Stimulated activated effector memory CD8-positive, alpha-beta T cell treated with anti-CD3 and anti-CD28 coated beads, Interleukin-12 subunit alpha, Interleukin-12 subunit beta, amount 100 ng/mL, for 72 hours (primary cell): ENCODE measurements around the gene SOCS2.

Source experiments
- ATAC-seq: fragments of 150-1000 bp; cut with Tn5 transposase; 2 replicates; pipeline ENCODE4 v1.10.0; 2021
- DNase-seq, 2 donors: peaks; one replicate each; pipeline ENCODE4 v3.0.0; 2021 to 2022; ENCODE audit warnings: low spot score in 2 of 2
- H3K27ac Mint-ChIP-seq: one replicate; pipeline ENCODE4 v1.8.0; 2022; ENCODE audit warnings: mild to moderate bottlenecking, mixed read lengths
- H3K36me3 Mint-ChIP-seq: one replicate; pipeline ENCODE4 v1.8.0; 2022; ENCODE audit warnings: mild to moderate bottlenecking, mixed read lengths
- H3K4me1 Mint-ChIP-seq: one replicate; pipeline ENCODE4 v1.8.0; 2022; ENCODE audit warnings: mixed read lengths
- H3K4me3 Mint-ChIP-seq: one replicate; pipeline ENCODE4 v1.8.0; 2022; ENCODE audit warnings: mild to moderate bottlenecking, mixed read lengths
- H3K9me3 Mint-ChIP-seq: one replicate; pipeline ENCODE4 v1.8.0; 2022; ENCODE audit warnings: mixed read lengths

SOCS2 gene

GRCh38 chr12:93571925-93572711, at the start of gene SOCS2:
Gene SOCS2, plus strand, starts transcription at chr12:93572675. Its CDS starts 223 bp downstream, at chr12:93572898.
- DNase-seq = peak; percentile 36 to 57
- ATAC-seq = no peak
- H3K36me3 Mint-ChIP-seq = peaks cover 67% of the 10 kb centered on the region
- peak within 1 kb of the TSS; percentile 82 for H3K4me3 Mint-ChIP-seq
- peaks cover 45% of the 10 kb centered on the region for H3K4me1 Mint-ChIP-seq
- H3K27ac Mint-ChIP-seq = peak within 1 kb of the TSS; percentile 94
- no peaks in the 10 kb centered on the region for H3K9me3 Mint-ChIP-seq

- ATAC-seq = no peak
- Mint-ChIP-seq H3K4me1 (peaks cover 8% of the 10 kb centered on the region), H3K27ac (no peak overlapping the region), H3K9me3 (no peaks in the 10 kb centered on the region), H3K4me3 (no peak overlapping the region), H3K36me3 (no peaks in the 10 kb centered on the region)
- DNase-seq = no peak
Measured at GRCh38 chr12:93524386-93525133, 47.9 kb upstream of the SOCS2 start.

DNA sequence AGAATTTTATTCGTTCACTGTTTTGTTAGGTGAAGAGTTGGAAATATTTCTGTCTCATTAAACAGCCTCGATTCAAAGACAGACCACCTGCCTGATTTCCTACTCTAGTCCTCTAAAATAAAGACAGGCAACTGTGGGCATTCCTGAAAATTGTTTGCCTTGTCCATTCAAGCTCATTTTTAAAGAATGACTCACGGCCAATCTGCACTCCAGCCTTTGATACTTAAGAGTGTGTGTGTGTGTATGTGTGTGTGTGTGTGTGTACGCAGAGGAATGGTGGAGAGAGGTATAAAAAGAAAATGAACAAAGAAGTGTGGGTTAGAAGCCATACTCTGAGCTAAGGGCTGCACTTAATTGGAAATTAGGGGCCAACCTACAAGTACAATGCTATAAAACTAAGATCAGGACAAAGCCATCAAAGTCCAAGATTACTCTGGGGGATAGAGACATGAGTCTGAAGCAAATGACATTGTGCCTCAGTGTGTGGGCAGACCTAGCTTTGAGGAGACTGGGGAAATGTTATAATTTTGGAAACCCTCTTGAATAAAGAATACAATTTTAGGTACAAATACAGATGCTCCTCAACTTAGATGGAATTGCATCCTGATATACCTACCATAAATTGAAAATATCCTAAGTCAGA, 45.6 kb upstream of the SOCS2 start:
- Mint-ChIP-seq H3K4me1 (peaks cover 11% of the 10 kb centered on the region), H3K27ac (no peak overlapping the region), H3K9me3 (no peaks in the 10 kb centered on the region), H3K4me3 (no peak overlapping the region), H3K36me3 (no peaks in the 10 kb centered on the region)
- DNase-seq (no peak), ATAC-seq (no peak)

DNA sequence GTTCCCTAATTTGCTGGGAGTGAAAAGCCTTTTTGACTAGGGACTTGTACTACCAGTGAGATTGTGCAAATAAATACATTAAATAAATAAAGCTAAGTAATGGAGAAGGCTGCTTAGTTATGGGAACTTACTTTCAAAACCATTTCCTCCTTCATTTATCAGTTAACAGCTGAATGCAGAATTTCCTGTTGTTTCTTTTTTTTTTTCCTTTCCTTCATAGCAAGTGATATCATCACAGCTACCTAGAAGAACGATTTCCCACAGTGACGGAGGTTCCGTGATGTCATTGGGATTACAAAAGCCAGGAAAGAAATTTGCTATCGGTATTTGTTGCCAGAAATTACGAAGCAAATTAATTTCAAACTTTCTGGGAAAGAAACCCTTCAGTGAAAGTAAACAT, 42.1 kb upstream of the SOCS2 start:
- DNase-seq = no peak
- no peak overlapping the region for H3K27ac Mint-ChIP-seq
- H3K9me3 Mint-ChIP-seq = no peaks in the 10 kb centered on the region
- no peak overlapping the region for H3K4me3 Mint-ChIP-seq
- peaks cover 11% of the 10 kb centered on the region for H3K4me1 Mint-ChIP-seq
- no peak for ATAC-seq
- H3K36me3 Mint-ChIP-seq = no peaks in the 10 kb centered on the region

DNA sequence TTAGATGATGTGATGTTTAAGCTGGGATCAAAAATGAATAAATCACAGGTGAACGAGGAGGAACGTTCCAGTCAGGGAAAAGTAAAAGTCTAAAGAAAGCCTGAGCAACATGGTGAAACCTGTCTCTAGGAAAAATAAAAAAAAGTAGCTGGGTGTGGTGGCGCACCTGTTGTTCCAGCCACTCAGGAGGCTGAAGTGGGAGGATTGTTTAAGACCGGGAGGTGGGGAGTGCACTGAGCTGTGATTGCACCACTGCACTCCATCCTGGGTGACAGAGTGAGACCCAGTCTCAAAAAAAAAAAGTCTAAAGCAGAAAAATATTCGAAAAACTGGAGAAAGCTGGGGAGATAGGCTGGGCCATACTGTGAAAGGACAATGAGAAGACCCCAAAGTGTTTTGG, 39.2 kb upstream of the SOCS2 start:
- Mint-ChIP-seq H3K36me3 (no peaks in the 10 kb centered on the region), H3K4me3 (no peak overlapping the region), H3K27ac (no peak overlapping the region), H3K4me1 (peaks cover 11% of the 10 kb centered on the region), H3K9me3 (no peaks in the 10 kb centered on the region)
- DNase-seq (peak in 1 of 2 donors; percentile 8), ATAC-seq (no peak)

DNA sequence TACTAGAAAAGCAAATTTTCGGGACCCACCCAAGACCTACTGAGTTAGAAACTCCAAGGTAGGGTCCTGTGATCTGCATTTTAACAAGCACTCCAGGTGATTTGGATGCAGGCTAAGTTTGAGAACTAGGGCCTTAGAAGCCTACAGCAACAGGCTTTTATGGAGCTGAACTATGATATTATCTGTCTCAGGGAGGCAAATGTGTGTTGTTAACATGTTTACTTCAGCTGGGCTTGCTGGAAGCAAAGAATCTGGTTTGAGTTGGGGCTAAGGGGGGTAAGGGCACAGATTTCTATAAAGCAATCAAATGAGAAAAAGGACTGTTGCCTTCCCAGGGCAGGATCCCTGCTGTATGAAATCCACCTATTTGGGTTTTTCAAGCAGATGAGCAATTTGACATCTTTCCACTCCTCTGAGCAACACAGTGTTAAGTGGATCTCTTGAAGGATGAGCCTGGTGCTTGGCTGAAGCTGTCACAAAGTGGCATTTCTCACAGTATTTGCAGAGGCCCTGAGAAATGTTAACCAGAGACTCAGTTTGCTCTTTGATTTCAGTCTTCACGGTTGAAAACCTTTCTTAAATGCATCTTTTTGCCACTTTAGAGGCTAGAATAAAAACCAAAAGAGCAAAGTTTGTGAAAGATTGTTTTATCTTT, 36.2 kb upstream of the SOCS2 start:
- Mint-ChIP-seq H3K36me3 (no peaks in the 10 kb centered on the region), H3K9me3 (no peaks in the 10 kb centered on the region), H3K4me3 (no peak overlapping the region), H3K4me1 (peaks cover 5% of the 10 kb centered on the region), H3K27ac (no peak overlapping the region)
- ATAC-seq (no peak), DNase-seq (peak in 1 of 2 donors; percentile 25)

- Mint-ChIP-seq H3K27ac (no peak overlapping the region), H3K36me3 (no peaks in the 10 kb centered on the region), H3K4me1 (peaks cover 7% of the 10 kb centered on the region), H3K9me3 (no peaks in the 10 kb centered on the region), H3K4me3 (no peak overlapping the region)
- no peak for ATAC-seq
- DNase-seq = peak in 1 of 2 donors; percentile 36
Measured at GRCh38 chr12:93536766-93537488, 35.5 kb upstream of the SOCS2 start.

GRCh38 chr12:93537769-93538168, 34.7 kb upstream of the SOCS2 start:
- H3K9me3 Mint-ChIP-seq = no peaks in the 10 kb centered on the region
- no peak overlapping the region for H3K27ac Mint-ChIP-seq
- peaks cover 9% of the 10 kb centered on the region for H3K4me1 Mint-ChIP-seq
- DNase-seq (peak in 1 of 2 donors; percentile 38), ATAC-seq (no peak)
- no peaks in the 10 kb centered on the region for H3K36me3 Mint-ChIP-seq
- no peak overlapping the region for H3K4me3 Mint-ChIP-seq

DNA sequence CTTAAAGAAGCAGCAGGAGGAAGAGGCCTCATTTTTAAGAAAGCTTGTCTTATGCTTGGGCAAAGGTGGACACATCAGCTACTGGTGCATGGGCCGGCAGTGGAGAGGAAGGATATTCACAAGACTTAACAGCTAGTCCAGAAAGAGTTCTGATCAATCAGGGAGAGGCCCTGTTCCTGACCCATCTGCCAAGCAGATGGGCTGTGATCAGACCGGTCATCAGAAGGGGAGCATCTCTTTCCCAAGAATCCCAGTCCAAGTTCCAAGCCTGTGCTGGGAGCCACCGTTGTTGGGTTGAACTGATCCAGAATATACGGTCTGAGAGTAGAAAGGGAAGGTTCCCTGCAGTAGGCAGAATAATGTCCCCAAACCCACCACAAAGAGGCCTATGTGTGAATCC, 32.7 kb upstream of the SOCS2 start:
- H3K4me3 Mint-ChIP-seq = no peak overlapping the region
- H3K36me3 Mint-ChIP-seq = peaks cover 16% of the 10 kb centered on the region
- H3K9me3 Mint-ChIP-seq = no peaks in the 10 kb centered on the region
- peaks cover 9% of the 10 kb centered on the region for H3K4me1 Mint-ChIP-seq
- ATAC-seq (no peak), DNase-seq (peak in 1 of 2 donors; percentile 29)
- no peak overlapping the region for H3K27ac Mint-ChIP-seq

GRCh38 chr12:93540466-93540865, 32.0 kb upstream of the SOCS2 start:
- no peak overlapping the region for H3K27ac Mint-ChIP-seq
- peaks cover 9% of the 10 kb centered on the region for H3K4me1 Mint-ChIP-seq
- H3K9me3 Mint-ChIP-seq = no peaks in the 10 kb centered on the region
- no peak for ATAC-seq
- peak in 1 of 2 donors; percentile 33 for DNase-seq
- no peak overlapping the region for H3K4me3 Mint-ChIP-seq
- H3K36me3 Mint-ChIP-seq = peaks cover 20% of the 10 kb centered on the region

- Mint-ChIP-seq H3K4me3 (no peak overlapping the region), H3K9me3 (no peaks in the 10 kb centered on the region), H3K36me3 (peaks cover 20% of the 10 kb centered on the region), H3K27ac (peak overlapping the region; percentile 71), H3K4me1 (peaks cover 9% of the 10 kb centered on the region)
- ATAC-seq (peak; percentile 55), DNase-seq (peak in 1 of 2 donors; percentile 33)
Measured at GRCh38 chr12:93541578-93542225, 30.8 kb upstream of the SOCS2 start.

DNA sequence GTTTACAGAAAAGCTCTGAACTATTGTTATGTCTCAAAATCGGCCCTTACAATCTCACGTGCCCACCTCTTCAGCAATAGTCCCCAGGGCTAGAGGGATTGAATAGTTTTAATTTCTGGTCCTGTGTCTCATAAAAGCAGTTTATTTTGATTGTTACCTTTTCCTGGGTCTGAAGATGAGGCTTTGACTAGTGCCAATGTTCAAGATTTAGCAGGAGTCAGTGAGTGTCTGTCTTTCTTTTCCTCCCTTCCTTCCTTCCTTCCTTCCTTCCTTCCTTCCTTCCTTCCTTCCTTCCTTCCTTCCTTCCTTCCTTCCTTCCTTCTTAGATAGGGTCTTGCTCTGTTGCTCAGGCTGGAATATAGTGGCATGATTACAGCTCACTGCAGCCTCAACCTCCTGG, 24.7 kb upstream of the SOCS2 start:
- Mint-ChIP-seq H3K9me3 (no peaks in the 10 kb centered on the region), H3K4me1 (no peaks in the 10 kb centered on the region), H3K27ac (no peak overlapping the region), H3K36me3 (peaks cover 20% of the 10 kb centered on the region), H3K4me3 (no peak overlapping the region)
- peak in 1 of 2 donors; percentile 0 for DNase-seq
- ATAC-seq = no peak

DNA sequence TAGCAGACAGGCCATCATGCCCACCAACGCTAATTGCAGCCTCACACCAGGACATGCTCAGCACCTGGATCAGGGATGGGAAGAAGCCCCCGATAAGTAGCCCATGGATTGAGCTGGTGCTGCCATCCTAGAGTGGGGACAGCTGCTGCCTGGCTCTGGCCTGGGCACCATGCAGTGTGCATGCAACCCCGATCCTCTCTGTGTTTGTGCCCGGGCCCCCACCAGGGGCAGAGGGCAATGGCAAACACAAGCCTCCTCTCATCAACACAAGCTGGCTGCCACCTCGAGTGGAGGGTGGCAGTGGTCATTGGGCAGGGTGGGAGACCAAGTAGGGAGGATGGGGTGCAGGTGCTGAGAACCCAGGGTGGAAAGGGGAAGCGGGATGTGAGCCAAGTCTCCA, 23.3 kb upstream of the SOCS2 start:
- DNase-seq (peak in 1 of 2 donors; percentile 18), ATAC-seq (no peak)
- Mint-ChIP-seq H3K36me3 (peaks cover 11% of the 10 kb centered on the region), H3K4me3 (no peak overlapping the region), H3K27ac (no peak overlapping the region), H3K9me3 (no peaks in the 10 kb centered on the region), H3K4me1 (no peaks in the 10 kb centered on the region)
